ENCODE measurements around the gene ZNF267.

- TF ChIP-seq CTCF (IDR thresholded peaks at IDR 0.05) = no peak
- no peak for TF ChIP-seq ZFX (IDR thresholded peaks at IDR 0.05; ENCODE audit: borderline replicate concordance)
Measured at GRCh38 chr16:31913668-31914067, 40.1 kb downstream of the ZNF267 start.
